GM12878 (cell line): ENCODE data around the gene TMC5. TPM values are rescaled to one million over a fixed set of nuclear protein-coding genes. Genes with fewer than 3 reads are reported as not detected.

ENCODE experiments used
- ATAC-seq: fragments of 200-7000 bp; cut with Tn5 transposase; 3 replicates; pipeline ENCODE4 v1.9.1; 2020; ENCODE audit warnings: mild to moderate bottlenecking, moderate library complexity
- BruUV-seq: library from RNA; stranded (reverse); fragments of 400-500 nt; replicated peaks from 2 replicates; lab custom pipeline; 2021; lab: Mats Ljungman, UMichigan
- CTCF ChIA-PET: fragments of 300-600 bp; sonication (Branson Sonifier 250); formaldehyde crosslinking; extraction: SDS; loops from one replicate; lab custom pipeline; 2021; ENCODE audit warnings: inconsistent platforms; lab: Yijun Ruan, JAX
- POLR2A ChIA-PET: fragments of 350-600 bp; formaldehyde crosslinking; extraction: SDS; loops from one replicate; lab custom pipeline; 2021; ENCODE audit warnings: inconsistent platforms; lab: Charles Lee
- RAD21 ChIA-PET: fragments of 300-600 bp; sonication (Branson Sonifier 250); formaldehyde crosslinking; loops from one replicate; lab custom pipeline; 2023; ENCODE audit warnings: antibody characterized with exemption; ENCODE audit not compliant: unreplicated experiment; lab: Charles Lee
- SMC1A ChIA-PET: fragments of 300-600 bp; sonication (Branson Sonifier 250); formaldehyde crosslinking; loops from one replicate; lab custom pipeline; 2023; ENCODE audit not compliant: unreplicated experiment, uncharacterized antibody; lab: Charles Lee
- DNase-seq: peaks from one replicate; pipeline ENCODE4 v3.0.0-alpha.2; 2011; ENCODE audit warnings: low read depth, low spot score
- FAIRE-seq: peaks from 3 replicates; lab custom pipeline; 2011; peaks lifted over from hg19 to GRCh38; lab: Jason Lieb, UNC
- H2AFZ ChIP-seq: 2 replicates; pipeline ENCODE4 v1.6.0; 2011; ENCODE audit warnings: low read depth, low read length, control low read depth; ENCODE audit not compliant: control insufficient read depth
- H3K27ac ChIP-seq: 2 replicates; pipeline ENCODE4 v1.5.1; 2011; ENCODE audit warnings: control low read depth; ENCODE audit not compliant: control insufficient read depth, insufficient read depth
- H3K27me3 ChIP-seq, 2 experiments: replicated peaks in 1 of 2; 2 replicates each; pipeline versions ENCODE4 v1.6.0 to v1.6.1; 2011; ENCODE audit warnings: low read length in 1 of 2; ENCODE audit not compliant: control insufficient read depth in 2 of 2, insufficient read depth in 2 of 2
- H3K36me3 ChIP-seq, 2 experiments: 2 replicates each; pipeline ENCODE4 v1.5.1; 2011; ENCODE audit warnings: low read length in 1 of 2; ENCODE audit not compliant: control insufficient read depth in 2 of 2, insufficient read depth in 2 of 2
- H3K4me1 ChIP-seq: 2 replicates; pipeline ENCODE4 v1.6.1; 2011; ENCODE audit warnings: mild to moderate bottlenecking, low read length, moderate library complexity, mixed read lengths; ENCODE audit not compliant: control insufficient read depth, insufficient read depth
- H3K4me2 ChIP-seq: 2 replicates; pipeline ENCODE4 v1.6.0; 2011; ENCODE audit warnings: control low read depth; ENCODE audit not compliant: control insufficient read depth, insufficient read depth
- H3K4me3 ChIP-seq: fragments of 200-600 bp; sonication (generic); 2 replicates; pipeline ENCODE4 v1.5.1; 2016
- H3K79me2 ChIP-seq: 2 replicates; pipeline ENCODE4 v1.6.0; 2011; ENCODE audit warnings: low read length; ENCODE audit not compliant: control insufficient read depth, insufficient read depth
- H3K9ac ChIP-seq: 2 replicates; pipeline ENCODE4 v1.8.0; 2011; ENCODE audit warnings: low read length, control low read depth, mixed read lengths; ENCODE audit not compliant: control insufficient read depth, insufficient read depth
- H3K9me3 ChIP-seq: replicated peaks from 3 replicates; pipeline ENCODE4 v1.5.1; 2011; ENCODE audit warnings: mild to moderate bottlenecking, low read length; ENCODE audit not compliant: control insufficient read depth, insufficient read depth
- H4K20me1 ChIP-seq: 2 replicates; pipeline ENCODE4 v1.6.0; 2011; ENCODE audit not compliant: control insufficient read depth, insufficient read depth
- ATF3 ChIP-seq: IDR thresholded peaks from 2 replicates; pipeline ENCODE4 v1.6.1; 2011; ENCODE audit warnings: low read depth, mild to moderate bottlenecking, low read length, moderate library complexity, borderline replicate concordance; ENCODE audit errors: extremely low read depth
- CBX3 ChIP-seq: fragments of 200-600 bp; sonication (generic); IDR thresholded peaks from 2 replicates; pipeline ENCODE4 v1.6.1; 2016; ENCODE audit warnings: low read depth, borderline replicate concordance
- CHD4 ChIP-seq: fragments of 200-600 bp; sonication (generic); IDR thresholded peaks from 2 replicates; pipeline ENCODE4 v1.6.1; 2016; ENCODE audit warnings: mild to moderate bottlenecking
- FOXK2 ChIP-seq: fragments of 450-650 bp; IDR thresholded peaks from 2 replicates; pipeline ENCODE4 v1.6.1; 2017; ENCODE audit warnings: mild to moderate bottlenecking, moderate library complexity
- KDM1A ChIP-seq: fragments of 200-600 bp; sonication (generic); IDR thresholded peaks from 2 replicates; pipeline ENCODE4 v1.6.1; 2016; ENCODE audit warnings: borderline replicate concordance
- KLF5 ChIP-seq: fragments of 450-650 bp; IDR thresholded peaks from 2 replicates; pipeline ENCODE4 v1.6.1; 2014; ENCODE audit warnings: mild to moderate bottlenecking; ENCODE audit not compliant: partially characterized antibody
- NR2C1 ChIP-seq: fragments of 450-650 bp; IDR thresholded peaks from 2 replicates; pipeline ENCODE4 v1.6.1; 2017; ENCODE audit warnings: antibody characterized with exemption, mild to moderate bottlenecking, moderate library complexity
- POLR2AphosphoS5 ChIP-seq: IDR thresholded peaks from 2 replicates; pipeline ENCODE4 v1.6.1; 2011; ENCODE audit warnings: mild to moderate bottlenecking, low read length, inconsistent platforms
- RAD51 ChIP-seq: fragments of 450-650 bp; IDR thresholded peaks from 2 replicates; pipeline ENCODE4 v1.6.1; 2016; ENCODE audit warnings: moderate library complexity, mild to moderate bottlenecking, inconsistent platforms
- SIN3A ChIP-seq: IDR thresholded peaks from 2 replicates; pipeline ENCODE4 v1.6.1; 2012; ENCODE audit warnings: low read depth, low read length, improper control_type of control experiment
- SIX5 ChIP-seq: IDR thresholded peaks from 2 replicates; pipeline ENCODE4 v1.6.1; 2011; ENCODE audit warnings: mild to moderate bottlenecking, low read depth, low read length, moderate library complexity; ENCODE audit not compliant: severe bottlenecking
- SMARCA5 ChIP-seq: fragments of 450-650 bp; IDR thresholded peaks from 2 replicates; pipeline ENCODE4 v1.6.1; 2017; ENCODE audit warnings: mild to moderate bottlenecking
- SP1 ChIP-seq: IDR thresholded peaks from one replicate; pipeline ENCODE4 v1.6.1; 2011; ENCODE audit warnings: low read depth, low read length
- YY1 ChIP-seq: IDR thresholded peaks from 2 replicates; pipeline ENCODE4 v1.6.1; 2011; ENCODE audit warnings: low read depth, mild to moderate bottlenecking, low read length
- ZNF622 ChIP-seq: fragments of 450-650 bp; IDR thresholded peaks from 2 replicates; pipeline ENCODE4 v1.6.1; 2017; ENCODE audit warnings: mild to moderate bottlenecking, inconsistent platforms
- WGBS: methylation state at CpG from one replicate; pipeline ENCODE4 v1.1.6; 2016; ENCODE audit warnings: low lambda C conversion rate; ENCODE audit not compliant: insufficient replicate concordance, insufficient coverage; ENCODE audit errors: missing lambda C conversion rate; 5-methylcytosine and 5-hydroxymethylcytosine counted together
- in situ Hi-C: fragments of 300-500 bp; cut with MboI; formaldehyde crosslinking; loops from 9 replicates; pipeline ENCODE4 v1.14.3; 2018; ENCODE audit warnings: mixed read lengths
- intact Hi-C: fragments of 100-400 bp; cut with micrococcal nuclease; formaldehyde crosslinking; loops from one replicate; pipeline ENCODE4 v1.14.2; 2022; ENCODE audit not compliant: unreplicated experiment
- polyA plus RNA-seq, 11 experiments: library from polyadenylated mRNA; depleted of rRNA in 4 of 11; unstranded in 6 of 11; stranded (reverse) in 5 of 11; fragments of >200 nt; fragmentation: Nextera tagmentation in 4 of 11; fragmentation: Illumina TruSeq in 1 of 11; extraction: Ambion mirVana in 4 of 11; extraction: Trizol in 1 of 11; gene quantifications; 1 replicate in 1 of 11; 2 replicates in 10 of 11; pipeline versions ENCODE4 v1.2.1 to v1.2.3, GENCODE V29; 2011 to 2016; ENCODE audit warnings: inconsistent platforms in 2 of 11, missing spikeins in 2 of 11, low read depth in 1 of 11
- total RNA-seq, 4 experiments: library from RNA; depleted of rRNA in 3 of 4; stranded (reverse); fragments of >200 nt in 3 of 4; fragmentation: Illumina TruSeq in 1 of 4; extraction: Trizol in 1 of 4; gene quantifications; 2 replicates each; pipeline versions ENCODE4 v1.2.1 to v1.2.3, GENCODE V29; 2013 to 2021

Gene TMC5
- total and polyA plus RNA-seq, 10 of the 15 experiments (the other 5 are each of a cell fraction or from before 2014, with no cell fraction given) = 0.01 to 0.10 (median 0.07) TPM; not detected in 5

GRCh38 chr16:19472482-19472881 lies 54.8 kb downstream of the TMC5 start:
- Histone ChIP-seq H3K27me3 (no peaks in the 10 kb centered on the region), H3K79me2 (no peaks in the 10 kb centered on the region), H2AFZ (no peak overlapping the region), H3K4me2 (no peak overlapping the region), H3K9me3 (no peaks in the 10 kb centered on the region), H3K36me3 (no peaks in the 10 kb centered on the region), H3K4me3 (no peak overlapping the region), H3K27ac (no peak overlapping the region), H3K4me1 (no peaks in the 10 kb centered on the region), H3K9ac (no peak overlapping the region), H4K20me1 (no peaks in the 10 kb centered on the region)
- in situ Hi-C loops = no loop called here
- POLR2A ChIA-PET = no interaction called here
- TF ChIP-seq SP1 (no peak), SIX5 (no peak), POLR2AphosphoS5 (no peak), RAD51 (no peak), KDM1A (no peak), CHD4 (no peak), ZNF622 (no peak), ATF3 (no peak), YY1 (no peak), SMARCA5 (no peak), KLF5 (no peak), SIN3A (no peak), FOXK2 (no peak), NR2C1 (no peak), CBX3 (no peak)
- SMC1A ChIA-PET = no interaction called here
- no TSS peak for BruUV-seq
- intact Hi-C loops = no loop called here
- CTCF ChIA-PET = no interaction called here
- DNase-seq (no peak), ATAC-seq (no peak), FAIRE-seq (no peak)
- 35% methylated on average over 6 of the region's 6 CpGs for WGBS
- RAD21 ChIA-PET = no interaction called here
